Measurements from ENCODE around the gene PRKCE. TPM values are rescaled to one million over a fixed set of nuclear protein-coding genes. Genes with fewer than 3 reads are reported as not detected.

PRKCE gene
- total RNA-seq: 10 to 100 TPM in 1 of 2 donors, 1 to 10 TPM in 1; 7.3 to 20.8 TPM

- intact Hi-C loops (cut with DNase I): no loop called here
- peaks cover 39% of the 10 kb centered on the region for H3K4me1 ChIP-seq
Observed at GRCh38 chr2:45651415-45652089, at the start of gene PRKCE. PRKCE (plus strand) TSS chr2:45651675.

GRCh38 chr2:45602624-45603023, 48.9 kb upstream of the PRKCE start:
- intact Hi-C loops (cut with DNase I): no loop called here
- ATAC-seq (no peak), DNase-seq (no peak)
- peaks cover 14% of the 10 kb centered on the region for H3K4me1 ChIP-seq
- no peaks in the 10 kb centered on the region for H3K9me3 ChIP-seq
- H3K27ac ChIP-seq: no peak overlapping the region
- no peak overlapping the region for H3K4me3 ChIP-seq
- no peaks in the 10 kb centered on the region for H3K27me3 ChIP-seq
- no peak for TF ChIP-seq CTCF (IDR thresholded peaks at IDR 0.05)
- TF ChIP-seq POLR2A (IDR thresholded peaks at IDR 0.05): no peak
- 91 to 94% methylated on average over 2 of the region's 2 CpGs for WGBS, 2 donors
- H3K36me3 ChIP-seq (replicated peaks in 1 of 2; ENCODE audit: insufficient read depth in 1 of 2, low read depth in 2 of 2): peaks cover 0 to 15% of the 10 kb centered on the region in 2 donors

More at GRCh38 chr2:45651415-45652089, at the start of gene PRKCE:
- Histone ChIP-seq H3K9me3 (no peaks in the 10 kb centered on the region), H3K27ac (peak within 1 kb of the TSS; percentile 97 to 100 (median 99)), H3K27me3 (no peaks in the 10 kb centered on the region), H3K36me3 (replicated peaks in 1 of 2; ENCODE audit: insufficient read depth in 1 of 2, low read depth in 2 of 2) (no peaks in the 10 kb centered on the region), H3K4me3 (peak within 1 kb of the TSS; percentile 48 to 87)
- peak; percentile 57 to 71 (median 66) for DNase-seq
- peak; percentile 21 for ATAC-seq
- 0% methylated on average over 12 to 66 of the region's 66 CpGs for WGBS, 2 donors
- peak in 1 of 3 donors; percentile 8 for TF ChIP-seq POLR2A (IDR thresholded peaks at IDR 0.05)
- TF ChIP-seq CTCF (IDR thresholded peaks at IDR 0.05): no peak

- H3K4me1 ChIP-seq: peaks cover 19% of the 10 kb centered on the region
- no peaks in the 10 kb centered on the region for H3K9me3 ChIP-seq
- DNase-seq: no peak
- H3K27me3 ChIP-seq: no peaks in the 10 kb centered on the region
- H3K4me3 ChIP-seq: no peak overlapping the region
- no peak for ATAC-seq
- peaks cover 0 to 11% of the 10 kb centered on the region in 2 donors for H3K36me3 ChIP-seq (replicated peaks in 1 of 2; ENCODE audit: insufficient read depth in 1 of 2, low read depth in 2 of 2)
- no peak overlapping the region for H3K27ac ChIP-seq
- WGBS, 2 donors: 95% methylated on average over 2 of the region's 2 CpGs
- intact Hi-C loops (cut with DNase I): no loop called here
- TF ChIP-seq POLR2A (IDR thresholded peaks at IDR 0.05) (no peak), CTCF (IDR thresholded peaks at IDR 0.05) (no peak)
Observed at GRCh38 chr2:45605116-45605515, 46.4 kb upstream of the PRKCE start.

- Histone ChIP-seq H3K27ac (peak overlapping the region in 1 of 4 donors; percentile 16), H3K27me3 (no peaks in the 10 kb centered on the region), H3K9me3 (no peaks in the 10 kb centered on the region), H3K36me3 (replicated peaks in 1 of 2; ENCODE audit: insufficient read depth in 1 of 2, low read depth in 2 of 2) (peaks cover 0 to 7% of the 10 kb centered on the region in 2 donors), H3K4me1 (peaks cover 26% of the 10 kb centered on the region), H3K4me3 (no peak overlapping the region)
- DNase-seq: no peak
- ATAC-seq: no peak
- no peak for TF ChIP-seq CTCF (IDR thresholded peaks at IDR 0.05)
- no peak for TF ChIP-seq POLR2A (IDR thresholded peaks at IDR 0.05)
- intact Hi-C loops (cut with DNase I): no loop called here
- 54 to 58% methylated on average over 1 of the region's 1 CpG for WGBS, 2 donors
Observed at GRCh38 chr2:45606796-45607195, 44.7 kb upstream of the PRKCE start.

- H3K27ac ChIP-seq: no peak overlapping the region
- no peaks in the 10 kb centered on the region for H3K9me3 ChIP-seq
- H3K4me1 ChIP-seq: peaks cover 26% of the 10 kb centered on the region
- no peak for TF ChIP-seq POLR2A (IDR thresholded peaks at IDR 0.05)
- TF ChIP-seq CTCF (IDR thresholded peaks at IDR 0.05): peak in 6 of 7 experiments; percentile 13 to 38 (median 31)
- H3K27me3 ChIP-seq: no peaks in the 10 kb centered on the region
- H3K36me3 ChIP-seq (replicated peaks in 1 of 2; ENCODE audit: insufficient read depth in 1 of 2, low read depth in 2 of 2): peaks cover 0 to 7% of the 10 kb centered on the region in 2 donors
- WGBS, 2 donors: 57 to 77% methylated on average over 1 of the region's 1 CpG
- no peak overlapping the region for H3K4me3 ChIP-seq
- no peak for DNase-seq
- intact Hi-C loops (cut with DNase I): no loop called here
- no peak for ATAC-seq
Observed at GRCh38 chr2:45607701-45608100, 43.8 kb upstream of the PRKCE start.

Measured in body of pancreas (tissue), 4 donors.